ENCODE measurements around the gene ADAMTSL3. TPM values are rescaled to one million over a fixed set of nuclear protein-coding genes. Genes with fewer than 3 reads are reported as not detected.

The ADAMTSL3 gene
- polyA plus RNA-seq, 1 of the 3 experiments (the other 2 are of a cell fraction) = 0.02 TPM

DNA sequence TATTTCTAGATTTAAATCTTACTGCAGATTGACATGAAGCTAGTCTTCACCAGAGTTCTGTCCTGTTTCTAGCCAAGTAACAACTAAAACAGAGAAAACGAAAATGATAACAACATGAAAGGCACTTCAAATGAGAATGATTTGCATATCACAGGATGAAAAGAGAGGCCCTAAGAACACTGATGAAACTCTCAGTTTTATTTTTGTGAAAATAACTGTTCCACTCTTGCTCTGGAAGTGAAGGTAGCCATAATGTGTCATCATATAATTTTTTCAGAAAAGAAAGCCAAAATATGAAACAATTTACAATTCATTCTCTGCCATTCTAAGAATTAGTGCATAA is 274.4 kb downstream of the ADAMTSL3 start:
- no peaks in the 10 kb centered on the region for H4K20me1 ChIP-seq (ENCODE audit: insufficient read depth)
- H3K9me3 ChIP-seq = no peaks in the 10 kb centered on the region
- H3K36me3 ChIP-seq (replicated peaks in 1 of 2; ENCODE audit: control insufficient read depth in 1 of 2, insufficient read depth in 2 of 2, low read length in 1 of 2) = no peaks in the 10 kb centered on the region
- CTCF ChIA-PET = no interaction called here
- no peak overlapping the region for H3K4me2 ChIP-seq
- H3K27ac ChIP-seq (ENCODE audit: low read depth in 2 of 2, low read length in 1 of 2) = no peak overlapping the region
- no peak overlapping the region for H2AFZ ChIP-seq (ENCODE audit: low read depth)
- H3K79me2 ChIP-seq (ENCODE audit: insufficient read depth) = no peaks in the 10 kb centered on the region
- no peaks in the 10 kb centered on the region for H3F3A ChIP-seq (replicated peaks; ENCODE audit: insufficient read depth)
- WGBS (ENCODE audit: low lambda C conversion rate) = 0% methylated on average over 1 of the region's 1 CpG
- POLR2A ChIA-PET = no interaction called here
- H3K4me1 ChIP-seq (ENCODE audit: control insufficient read depth in 1 of 2, insufficient read depth in 2 of 2, low read depth in 1 of 2, low read length in 1 of 2) = no peaks in the 10 kb centered on the region
- no peak overlapping the region for H3K4me3 ChIP-seq (ENCODE audit: low read depth in 2 of 2, low read length in 1 of 2)
- TF ChIP-seq NFIC (IDR thresholded peaks at IDR 0.05; ENCODE audit: borderline replicate concordance) (no peak), RAD21 (IDR thresholded peaks at IDR 0.05; ENCODE audit: low read length) (no peak), YY1 (IDR thresholded peaks at IDR 0.05; ENCODE audit: low read depth) (no peak), ELF1 (IDR thresholded peaks at IDR 0.05) (no peak), MEF2A (IDR thresholded peaks at IDR 0.05; ENCODE audit: borderline replicate concordance, low read depth) (no peak), GABPA (IDR thresholded peaks at IDR 0.05; ENCODE audit: low read depth) (no peak)
- TF ChIP-seq, protein P1, sequence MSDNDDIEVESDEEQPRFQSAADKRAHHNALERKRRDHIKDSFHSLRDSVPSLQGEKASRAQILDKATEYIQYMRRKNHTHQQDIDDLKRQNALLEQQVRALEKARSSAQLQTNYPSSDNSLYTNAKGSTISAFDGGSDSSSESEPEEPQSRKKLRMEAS (IDR thresholded peaks at IDR 0.05; ENCODE audit: low read depth) = no peak
- no peak overlapping the region for H3K9ac ChIP-seq
- DNase-seq = no peak
- no peaks in the 10 kb centered on the region for H3K9me2 ChIP-seq
- no peaks in the 10 kb centered on the region for H3K27me3 ChIP-seq (ENCODE audit: insufficient read depth)

DNA sequence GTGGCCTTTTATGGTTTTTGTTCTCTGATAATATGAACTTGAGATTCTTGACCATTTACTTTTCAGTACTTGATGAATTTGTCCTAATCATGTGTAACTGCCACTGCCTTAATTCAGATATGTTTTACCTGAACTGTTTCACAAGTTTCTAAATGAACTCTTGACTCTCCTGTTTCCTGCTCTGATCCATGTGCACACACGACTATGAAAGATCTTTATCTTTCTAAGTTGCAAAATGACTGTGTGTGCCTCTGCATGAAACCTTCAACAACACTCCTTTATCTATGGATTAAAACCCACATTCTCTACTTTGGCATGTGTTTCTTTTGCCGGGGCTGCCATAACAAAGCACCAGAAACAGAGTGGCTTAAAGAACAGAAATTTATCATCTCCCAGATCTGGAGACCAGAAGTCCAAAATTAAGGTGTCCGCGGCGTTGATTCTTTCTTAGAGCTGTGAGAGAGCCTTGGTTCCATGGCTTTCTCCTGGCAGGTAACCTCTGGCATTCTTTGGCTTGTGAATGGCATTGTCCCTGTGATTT is 275.0 kb downstream of the ADAMTSL3 start:
- H3K9me2 ChIP-seq = no peaks in the 10 kb centered on the region
- ChIA-PET POLR2A (no interaction called here), CTCF (no interaction called here)
- H3K36me3 ChIP-seq (replicated peaks in 1 of 2; ENCODE audit: control insufficient read depth in 1 of 2, insufficient read depth in 2 of 2, low read length in 1 of 2) = no peaks in the 10 kb centered on the region
- H3K9me3 ChIP-seq = no peaks in the 10 kb centered on the region
- no peak for TF ChIP-seq SIN3A (IDR thresholded peaks at IDR 0.05; ENCODE audit: borderline replicate concordance, low read depth, low read length)
- TF ChIP-seq RFX5 (IDR thresholded peaks at IDR 0.05; ENCODE audit: low read length) = no peak
- no peak for TF ChIP-seq FOXJ3 (CRISPR knock-in tag; IDR thresholded peaks at IDR 0.05)
- TF ChIP-seq, protein P2, sequence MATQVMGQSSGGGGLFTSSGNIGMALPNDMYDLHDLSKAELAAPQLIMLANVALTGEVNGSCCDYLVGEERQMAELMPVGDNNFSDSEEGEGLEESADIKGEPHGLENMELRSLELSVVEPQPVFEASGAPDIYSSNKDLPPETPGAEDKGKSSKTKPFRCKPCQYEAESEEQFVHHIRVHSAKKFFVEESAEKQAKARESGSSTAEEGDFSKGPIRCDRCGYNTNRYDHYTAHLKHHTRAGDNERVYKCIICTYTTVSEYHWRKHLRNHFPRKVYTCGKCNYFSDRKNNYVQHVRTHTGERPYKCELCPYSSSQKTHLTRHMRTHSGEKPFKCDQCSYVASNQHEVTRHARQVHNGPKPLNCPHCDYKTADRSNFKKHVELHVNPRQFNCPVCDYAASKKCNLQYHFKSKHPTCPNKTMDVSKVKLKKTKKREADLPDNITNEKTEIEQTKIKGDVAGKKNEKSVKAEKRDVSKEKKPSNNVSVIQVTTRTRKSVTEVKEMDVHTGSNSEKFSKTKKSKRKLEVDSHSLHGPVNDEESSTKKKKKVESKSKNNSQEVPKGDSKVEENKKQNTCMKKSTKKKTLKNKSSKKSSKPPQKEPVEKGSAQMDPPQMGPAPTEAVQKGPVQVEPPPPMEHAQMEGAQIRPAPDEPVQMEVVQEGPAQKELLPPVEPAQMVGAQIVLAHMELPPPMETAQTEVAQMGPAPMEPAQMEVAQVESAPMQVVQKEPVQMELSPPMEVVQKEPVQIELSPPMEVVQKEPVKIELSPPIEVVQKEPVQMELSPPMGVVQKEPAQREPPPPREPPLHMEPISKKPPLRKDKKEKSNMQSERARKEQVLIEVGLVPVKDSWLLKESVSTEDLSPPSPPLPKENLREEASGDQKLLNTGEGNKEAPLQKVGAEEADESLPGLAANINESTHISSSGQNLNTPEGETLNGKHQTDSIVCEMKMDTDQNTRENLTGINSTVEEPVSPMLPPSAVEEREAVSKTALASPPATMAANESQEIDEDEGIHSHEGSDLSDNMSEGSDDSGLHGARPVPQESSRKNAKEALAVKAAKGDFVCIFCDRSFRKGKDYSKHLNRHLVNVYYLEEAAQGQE (IDR thresholded peaks at IDR 0.05; ENCODE audit: low read depth, low read length) = no peak
- H3K79me2 ChIP-seq (ENCODE audit: insufficient read depth) = no peaks in the 10 kb centered on the region
- no peaks in the 10 kb centered on the region for H4K20me1 ChIP-seq (ENCODE audit: insufficient read depth)
- no peak overlapping the region for H2AFZ ChIP-seq (ENCODE audit: low read depth)
- H3F3A ChIP-seq (replicated peaks; ENCODE audit: insufficient read depth) = no peaks in the 10 kb centered on the region
- H3K9ac ChIP-seq = no peak overlapping the region
- WGBS (ENCODE audit: low lambda C conversion rate) = 26% methylated on average over 5 of the region's 5 CpGs
- no peak overlapping the region for H3K4me3 ChIP-seq (ENCODE audit: low read depth in 2 of 2, low read length in 1 of 2)
- H3K27me3 ChIP-seq (ENCODE audit: insufficient read depth) = no peaks in the 10 kb centered on the region
- DNase-seq = no peak
- no peaks in the 10 kb centered on the region for H3K4me1 ChIP-seq (ENCODE audit: control insufficient read depth in 1 of 2, insufficient read depth in 2 of 2, low read depth in 1 of 2, low read length in 1 of 2)
- H3K27ac ChIP-seq (ENCODE audit: low read depth in 2 of 2, low read length in 1 of 2) = no peak overlapping the region
- H3K4me2 ChIP-seq = no peak overlapping the region

Measured in SK-N-SH (cell line).